Measurements from ENCODE around the gene SLC25A41. TPM values are rescaled to one million over a fixed set of nuclear protein-coding genes. Genes with fewer than 3 reads are reported as not detected.

SLC25A41 gene
- total and polyA plus RNA-seq, 9 of the 15 experiments (the other 6 are each of a cell fraction or from before 2014, with no cell fraction given) = 0.08 to 4.2 (median 1.6) TPM

DNA sequence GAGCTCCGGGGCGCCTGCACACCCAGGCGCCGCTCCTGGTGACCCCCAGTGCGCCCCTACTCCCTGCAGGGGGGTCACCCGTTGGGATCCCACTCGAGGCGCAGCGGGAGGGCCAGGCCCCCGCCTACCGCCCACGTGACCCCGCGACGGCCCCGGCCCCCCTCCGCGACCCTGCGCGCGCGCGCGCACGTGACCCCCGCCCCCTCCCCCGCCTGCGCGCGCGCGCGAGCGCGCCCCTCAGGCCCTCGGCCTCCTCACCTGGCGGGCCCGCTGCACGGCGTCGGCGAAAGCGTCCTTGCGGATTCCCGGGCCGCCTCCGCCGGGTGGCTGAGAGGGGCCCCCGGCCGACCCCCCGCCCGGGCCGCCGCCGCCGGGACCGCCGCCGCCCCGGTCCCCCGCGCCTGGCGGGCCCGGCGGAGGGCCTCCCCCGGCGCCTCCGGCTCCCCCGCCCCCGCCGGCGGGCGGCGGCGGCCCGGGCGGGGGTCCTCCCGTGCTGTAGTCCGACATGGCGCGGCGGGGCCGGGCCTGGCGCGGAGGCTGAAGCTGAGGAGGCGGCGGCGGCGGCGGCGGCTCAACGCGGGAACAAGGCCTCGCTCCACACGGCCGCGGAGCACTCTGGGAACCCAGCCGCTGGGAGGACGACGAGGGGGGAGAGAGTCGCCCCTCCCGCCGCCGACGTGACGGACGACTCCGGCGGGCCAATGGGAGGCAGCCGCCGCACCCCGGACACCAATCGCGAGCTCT lies 9.2 kb downstream of the SLC25A41 start, which contains the start of gene KHSRP (continued):
- TF ChIP-seq ZNF512 (tag; IDR thresholded peaks at IDR 0.05) (no peak), CREM (IDR thresholded peaks at IDR 0.05; ENCODE audit: low read depth) (peak; percentile 88), KAT7 (CRISPR knock-in tag; IDR thresholded peaks at IDR 0.05; ENCODE audit: borderline replicate concordance) (no peak), TBP (optimal IDR thresholded peaks at IDR 0.05; ENCODE audit: low read depth, low read length) (peak; percentile 66), TFE3 (CRISPR knock-in tag; IDR thresholded peaks at IDR 0.05) (peak; percentile 24; the same call in 1 of the 2 replicates), ELF1 (tag; IDR thresholded peaks at IDR 0.05) (no peak), SIN3B (IDR thresholded peaks at IDR 0.05; ENCODE audit: low read depth) (0 out of 2 replicates have a peak, but pooled peaks have one; percentile 35), RBBP5 (IDR thresholded peaks at IDR 0.05; ENCODE audit: borderline replicate concordance, insufficient read depth, low read length, poor library complexity, severe bottlenecking) (peak; percentile 23)
- TF ChIP-seq, protein P1, sequence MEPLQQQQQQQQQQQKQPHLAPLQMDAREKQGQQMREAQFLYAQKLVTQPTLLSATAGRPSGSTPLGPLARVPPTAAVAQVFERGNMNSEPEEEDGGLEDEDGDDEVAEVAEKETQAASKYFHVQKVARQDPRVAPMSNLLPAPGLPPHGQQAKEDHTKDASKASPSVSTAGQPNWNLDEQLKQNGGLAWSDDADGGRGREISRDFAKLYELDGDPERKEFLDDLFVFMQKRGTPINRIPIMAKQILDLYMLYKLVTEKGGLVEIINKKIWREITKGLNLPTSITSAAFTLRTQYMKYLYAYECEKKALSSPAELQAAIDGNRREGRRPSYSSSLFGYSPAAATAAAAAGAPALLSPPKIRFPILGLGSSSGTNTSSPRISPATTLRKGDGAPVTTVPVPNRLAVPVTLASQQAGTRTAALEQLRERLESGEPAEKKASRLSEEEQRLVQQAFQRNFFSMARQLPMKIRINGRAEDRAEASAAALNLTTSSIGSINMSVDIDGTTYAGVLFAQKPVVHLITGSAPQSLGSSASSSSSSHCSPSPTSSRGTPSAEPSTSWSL (CRISPR knock-in tag; IDR thresholded peaks at IDR 0.05; ENCODE audit: borderline replicate concordance) = no peak
